HG02678 (cell line): Measurements from ENCODE around the gene PUM2.
A peak's percentile ranks its signal among the peaks of the same experiment; 100 is the strongest.

Experiments
- ATAC-seq: cut with Tn5 transposase; IDR thresholded peaks from one replicate; pipeline ENCODE4 v1.9.1; 2021; ENCODE audit warnings: mild to moderate bottlenecking, moderate library complexity; ENCODE audit not compliant: unreplicated experiment

Gene PUM2

DNA sequence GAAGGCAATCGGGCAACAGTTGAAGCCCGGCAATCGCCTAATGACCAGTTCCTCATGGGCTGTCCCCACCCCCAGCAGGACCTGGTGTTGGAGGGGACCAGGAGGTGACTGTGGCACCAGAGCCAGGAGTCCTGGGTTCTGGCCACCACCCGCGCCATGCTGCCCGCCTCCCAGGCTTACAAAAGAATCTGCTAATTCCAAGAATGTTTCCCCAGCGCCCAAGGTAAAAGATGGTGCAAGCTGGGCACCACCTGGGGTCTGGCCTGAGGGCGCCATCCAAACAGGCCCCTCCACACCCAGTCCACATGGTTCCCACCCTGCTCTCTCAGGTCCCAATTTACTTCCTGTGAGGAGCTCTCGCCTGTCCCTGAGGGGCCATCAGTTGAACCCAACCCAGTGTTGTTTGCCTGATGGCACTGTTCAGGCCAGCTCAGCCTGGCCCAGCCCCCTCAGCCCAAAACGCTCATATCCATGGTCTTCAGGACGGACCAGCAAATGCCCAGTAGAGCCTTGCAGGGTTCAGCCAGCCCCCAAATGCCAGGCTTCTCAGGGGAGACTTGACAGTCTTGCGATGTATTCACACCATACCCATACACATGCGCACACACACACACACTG, 130.8 kb downstream of the PUM2 start:
- ATAC-seq = no peak

DNA sequence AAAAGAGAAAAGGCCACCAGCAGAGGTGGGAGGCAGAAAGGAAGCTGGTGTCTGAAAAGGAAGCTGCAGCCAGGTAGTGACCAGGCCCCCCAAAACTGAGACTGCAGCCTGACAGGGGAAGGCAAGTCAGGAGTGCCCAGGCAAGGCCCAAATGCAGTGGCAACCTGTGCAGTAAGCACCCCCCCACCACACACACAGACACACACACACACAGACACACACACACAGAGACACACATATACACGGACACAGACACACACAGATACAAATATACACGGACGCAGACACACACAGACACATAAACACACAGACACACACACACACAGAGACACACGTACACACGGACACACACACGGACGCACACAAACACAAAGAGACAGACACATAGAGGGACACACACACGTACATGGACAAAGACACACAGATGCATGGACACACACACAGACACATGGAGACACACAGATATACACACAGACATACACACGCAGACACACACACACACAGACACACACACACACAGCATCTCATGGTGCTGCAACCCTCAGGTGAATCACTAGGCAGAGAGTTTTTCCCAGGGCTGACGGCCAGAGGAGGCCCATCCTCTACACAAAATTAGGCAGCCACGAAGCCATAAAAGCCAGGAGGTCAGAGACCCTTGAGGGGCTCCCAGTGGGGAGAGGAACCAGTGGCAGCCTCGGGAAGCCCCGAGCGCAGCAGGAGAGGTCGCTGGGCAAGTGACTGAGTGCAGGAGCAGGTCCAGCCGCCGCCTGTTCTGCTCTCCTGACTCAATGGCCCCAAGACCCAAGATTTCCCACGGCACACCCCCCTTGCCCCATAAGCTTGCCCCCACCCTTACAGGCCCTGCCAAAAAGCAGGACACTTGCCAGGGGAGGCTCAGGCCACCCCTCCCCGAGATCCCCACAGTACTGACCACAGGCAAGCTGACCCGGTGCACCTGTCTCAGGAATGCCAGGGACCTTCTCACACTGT, 132.0 kb downstream of the PUM2 start:
- no peak for ATAC-seq

DNA sequence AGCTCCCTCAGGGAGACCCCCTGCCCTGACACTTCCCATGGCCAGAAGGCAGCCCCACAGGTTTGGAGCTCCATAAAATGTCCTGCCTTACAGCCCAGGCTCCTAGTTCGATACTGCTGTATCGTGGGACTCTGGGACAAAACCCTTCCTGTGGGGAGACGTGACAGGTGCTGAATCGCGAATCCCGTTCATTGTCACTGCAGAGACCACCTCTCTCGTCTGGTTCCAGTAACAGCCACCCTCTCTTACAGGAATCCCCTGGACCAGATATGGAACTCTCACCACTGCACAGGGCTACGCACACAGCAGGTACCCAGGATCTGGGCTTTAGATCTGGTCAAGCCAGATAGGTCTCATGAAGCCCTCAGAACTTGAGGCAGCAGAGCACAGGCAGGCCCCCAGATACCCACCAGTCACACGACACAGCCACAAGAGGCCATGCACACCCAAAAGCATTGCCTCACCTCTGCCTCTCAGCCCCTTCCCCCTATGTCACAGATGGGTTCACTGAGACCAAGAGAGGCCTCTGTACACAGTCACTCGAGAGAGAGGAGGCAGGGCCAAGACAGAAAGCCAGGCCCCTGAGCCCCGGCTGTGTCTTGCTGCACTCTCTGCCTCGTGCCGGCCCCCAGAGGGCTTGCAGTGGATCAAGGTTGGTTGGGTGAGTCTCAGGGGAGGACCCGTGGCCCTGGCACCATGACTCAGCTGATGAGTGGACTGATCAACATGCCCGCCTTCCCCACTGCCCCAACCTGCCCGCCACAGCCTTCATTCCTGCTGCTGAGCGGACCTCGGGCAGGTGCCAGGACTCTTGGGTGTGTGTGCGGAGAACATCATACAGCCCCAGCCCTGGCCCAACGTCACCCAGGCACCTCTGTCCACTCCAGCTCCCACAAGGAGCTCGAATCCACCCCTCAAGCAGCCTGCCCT, 133.3 kb downstream of the PUM2 start:
- no peak for ATAC-seq

DNA sequence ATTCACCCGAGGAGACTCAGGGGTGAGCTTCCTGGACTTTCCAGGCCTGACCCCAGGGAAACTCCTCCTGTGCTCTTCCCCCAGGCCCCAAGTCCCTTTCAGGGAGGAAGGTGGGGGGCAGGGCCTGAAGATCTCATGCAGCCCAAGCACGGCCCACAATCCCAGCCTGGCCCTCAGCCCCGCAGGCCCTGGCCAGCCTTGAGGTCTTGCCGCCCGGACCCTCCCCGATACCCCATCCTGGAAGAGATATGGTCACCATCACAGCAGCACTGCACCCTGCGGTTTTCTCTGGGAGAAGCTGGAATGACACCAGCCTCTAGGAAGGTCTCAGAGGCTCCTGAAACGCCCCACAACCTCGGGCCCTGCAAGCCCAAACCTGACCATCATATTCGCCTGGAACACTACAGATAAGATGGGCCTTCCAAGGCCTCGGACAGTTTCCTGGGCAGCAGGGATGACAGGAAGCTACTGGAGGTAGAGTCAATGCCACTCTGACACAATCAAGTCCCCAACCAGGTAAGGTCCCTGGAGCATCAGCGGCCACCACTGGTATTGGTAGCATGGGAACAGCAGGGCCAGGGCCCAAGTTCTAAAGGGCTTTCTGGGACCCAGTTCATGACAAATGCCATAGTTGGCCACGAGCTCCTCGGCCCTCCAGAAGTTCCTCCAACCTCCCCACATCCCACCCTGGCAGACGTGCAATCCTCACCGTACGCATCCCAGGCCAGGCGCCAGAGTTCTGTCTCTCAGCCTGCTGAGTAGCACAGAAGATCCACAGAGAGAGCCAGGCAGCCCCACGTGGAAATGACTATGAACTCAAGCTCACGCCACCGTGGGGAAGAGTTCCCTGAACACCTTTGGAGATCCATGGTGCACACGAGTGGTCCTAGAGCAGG, 134.3 kb downstream of the PUM2 start:
- no peak for ATAC-seq

DNA sequence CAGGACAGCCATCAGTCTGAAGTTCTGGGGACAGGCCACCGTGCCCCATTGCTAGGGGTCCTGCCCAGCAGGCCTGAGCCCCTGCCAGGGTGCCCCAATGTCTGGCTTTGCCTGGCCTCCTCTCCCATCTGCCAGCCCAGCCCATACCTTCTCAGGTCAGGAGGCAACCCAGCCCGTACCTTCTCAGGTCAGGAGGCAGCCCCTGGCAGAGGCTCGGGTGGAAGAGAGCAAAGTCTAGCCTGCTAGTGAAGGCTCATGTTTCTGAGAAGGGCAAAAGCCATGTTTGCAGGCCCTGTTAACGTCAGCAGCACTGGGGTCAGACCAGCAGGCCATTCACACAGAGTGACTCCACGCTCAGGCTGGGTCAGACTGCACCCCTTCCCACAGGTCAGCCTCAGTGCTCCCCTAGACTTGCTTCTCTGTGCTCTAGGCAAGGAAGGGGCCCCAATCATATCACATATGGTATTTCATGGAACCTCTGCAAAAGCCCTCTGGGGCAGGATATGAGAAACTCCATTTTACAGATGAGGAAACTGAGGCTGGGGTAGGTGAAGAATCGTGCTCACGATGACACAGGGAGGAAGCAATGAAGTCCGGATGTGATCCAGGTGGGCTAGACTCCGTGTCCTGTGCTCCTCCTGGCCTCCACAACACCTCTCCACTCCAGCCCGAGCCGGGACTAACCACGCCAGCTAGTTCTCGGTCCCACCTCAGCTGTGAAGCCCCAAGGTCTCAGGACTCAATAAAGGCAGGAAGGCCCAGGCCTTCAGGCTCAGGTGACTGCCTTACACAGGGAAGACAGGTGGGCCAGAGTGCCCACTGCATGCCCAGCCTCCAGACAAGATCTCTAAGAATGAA, 135.2 kb downstream of the PUM2 start:
- no peak for ATAC-seq

DNA sequence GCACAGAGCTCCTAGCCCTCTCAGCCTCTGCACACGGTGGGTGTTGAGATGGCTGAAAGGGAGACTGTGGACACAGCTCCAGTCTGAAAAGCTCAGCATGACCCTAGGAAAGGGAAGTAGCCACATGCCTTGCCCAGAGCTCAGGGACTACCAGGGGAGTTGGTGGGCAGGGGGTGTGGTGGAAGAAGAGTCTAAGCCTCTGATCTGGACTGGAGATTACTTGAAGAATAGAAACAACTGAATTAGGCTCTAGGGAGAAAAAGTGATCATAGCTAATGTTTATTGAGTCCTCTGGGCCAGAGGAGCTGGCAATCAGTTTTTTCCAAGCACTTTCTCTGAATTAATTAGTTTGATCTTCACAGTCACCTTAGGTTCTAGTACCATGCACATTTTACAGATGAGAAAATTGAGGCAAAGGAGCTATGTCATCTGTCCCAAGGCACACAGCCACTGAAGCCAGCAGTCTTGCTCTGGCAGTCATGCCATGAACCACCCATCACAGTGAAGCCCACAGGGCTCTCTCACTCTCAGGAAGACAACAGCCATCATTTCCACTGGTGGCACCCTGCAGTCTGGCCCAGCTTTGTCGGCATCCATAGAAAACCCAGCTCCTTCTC, 136.0 kb downstream of the PUM2 start:
- ATAC-seq = no peak

DNA sequence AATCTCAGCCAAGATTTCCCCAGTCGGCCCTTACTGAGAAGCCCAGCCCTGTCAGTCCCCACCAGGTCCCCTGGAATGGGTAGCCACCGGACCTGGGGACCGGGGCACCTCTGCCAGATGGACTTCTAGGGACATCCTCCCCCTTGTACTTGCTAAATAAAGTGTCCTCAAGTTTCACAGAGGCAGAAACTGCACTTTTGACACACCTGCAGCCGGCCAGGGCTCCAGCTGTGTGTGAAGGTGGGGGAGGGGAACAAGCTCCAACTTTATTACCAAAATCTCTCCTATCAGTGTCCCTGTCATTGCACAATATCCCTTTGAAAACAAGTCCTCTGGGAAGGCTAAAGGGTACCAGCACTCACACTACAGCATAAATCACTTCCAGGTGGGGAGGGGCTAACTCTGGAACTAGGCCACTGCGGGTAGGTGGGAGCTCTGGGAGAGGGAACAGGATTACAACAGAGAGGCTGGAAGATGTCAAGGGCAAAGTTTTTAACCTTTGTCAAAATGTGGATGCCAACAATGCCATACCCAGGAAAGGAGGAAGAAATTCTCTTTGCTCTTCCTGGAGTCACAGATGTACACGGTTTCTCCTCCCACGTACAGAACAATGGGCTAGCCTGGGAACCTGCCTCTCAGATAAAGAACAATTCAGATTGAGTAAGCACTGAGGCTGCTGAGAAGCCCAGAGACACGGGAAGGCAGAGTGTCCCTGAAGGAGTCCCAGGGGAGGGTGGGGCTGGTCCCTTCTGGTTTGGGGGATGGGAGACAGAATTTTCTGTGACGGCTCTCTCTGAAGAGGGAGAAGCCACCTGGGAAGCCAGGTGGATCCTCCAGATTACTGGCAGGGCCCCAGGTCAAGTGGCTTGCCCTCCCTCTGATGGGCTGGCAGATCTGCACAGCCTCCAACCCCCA, 136.7 kb downstream of the PUM2 start:
- peak; percentile 35 for ATAC-seq

DNA sequence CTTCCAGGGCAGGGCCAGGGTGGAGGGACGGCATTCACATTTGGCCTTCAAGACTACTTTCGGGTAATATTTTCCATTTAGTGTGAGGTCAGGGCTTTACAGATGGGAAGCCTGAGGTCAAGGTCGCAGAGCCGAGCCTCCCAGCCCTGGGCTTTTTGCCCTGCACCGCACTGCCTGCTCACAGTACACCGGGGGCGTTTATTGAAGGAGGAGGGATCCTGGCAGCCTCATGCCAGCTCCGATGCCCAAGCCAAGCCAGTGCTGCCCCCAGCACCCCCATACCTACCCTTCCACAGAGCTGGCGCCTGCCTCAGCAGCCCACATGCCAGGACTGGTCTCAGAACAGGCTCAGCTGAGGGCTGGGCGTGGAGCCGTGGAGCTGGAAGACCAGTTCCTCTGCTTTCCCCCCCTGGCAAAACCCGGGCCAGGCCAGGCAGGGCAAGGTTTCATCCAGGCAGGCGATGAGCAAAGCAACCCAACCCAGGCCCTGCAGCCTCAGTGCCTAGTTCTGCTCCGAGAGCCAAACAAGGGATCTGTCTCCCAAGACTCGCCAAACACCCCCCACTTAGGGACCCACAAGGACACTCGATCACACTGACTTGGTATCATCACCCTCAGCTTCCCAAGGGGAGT, 137.7 kb downstream of the PUM2 start:
- ATAC-seq = no peak

DNA sequence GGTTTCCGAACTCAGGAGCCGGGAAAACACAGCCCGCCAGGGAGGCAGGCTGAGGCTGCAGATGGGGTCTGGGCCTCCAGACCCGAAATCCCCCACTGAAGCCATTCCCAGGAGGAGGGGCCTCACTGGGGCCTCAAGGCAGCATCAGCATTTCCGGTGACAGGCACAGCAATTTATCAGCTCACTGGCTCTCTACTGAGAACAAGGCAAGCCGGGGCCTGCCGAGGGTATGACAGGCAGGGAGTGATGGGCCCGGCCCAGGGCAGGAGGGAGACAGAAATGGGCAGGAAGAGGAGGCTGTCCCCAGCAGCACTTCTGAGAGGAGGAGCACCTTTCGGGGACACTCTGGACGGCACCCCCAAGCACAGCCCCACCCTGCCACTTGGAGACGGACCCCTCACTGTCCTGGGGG, 138.2 kb downstream of the PUM2 start:
- no peak for ATAC-seq

DNA sequence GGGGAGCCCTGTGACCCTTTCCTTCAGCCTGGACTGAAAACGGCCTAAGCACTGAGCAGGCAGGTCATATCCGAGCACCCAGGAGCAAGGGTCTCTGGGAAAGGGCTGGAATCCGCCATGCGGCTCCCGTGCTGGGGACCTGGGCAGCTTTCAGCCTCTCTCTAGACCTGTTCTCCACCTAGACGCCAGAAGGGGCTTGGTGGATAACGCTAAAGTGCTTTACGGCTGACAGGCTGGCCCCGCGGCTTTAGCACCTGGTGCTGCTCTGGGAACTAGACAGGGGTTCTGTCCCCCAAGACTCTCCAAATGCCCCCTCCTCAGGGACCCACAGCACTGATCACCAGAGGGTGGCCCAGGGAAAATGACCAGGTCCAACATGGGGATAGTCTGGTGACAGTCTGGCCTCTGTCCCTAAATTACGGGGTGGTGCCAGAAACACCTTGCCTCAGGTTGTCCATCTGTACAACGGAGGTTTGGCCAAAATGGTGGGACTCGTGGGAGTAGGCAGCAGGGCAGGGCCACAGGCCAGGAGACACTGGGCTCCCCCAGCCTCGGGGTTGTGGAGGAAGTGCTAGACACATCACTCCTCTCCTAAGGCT, 138.7 kb downstream of the PUM2 start:
- ATAC-seq = no peak

DNA sequence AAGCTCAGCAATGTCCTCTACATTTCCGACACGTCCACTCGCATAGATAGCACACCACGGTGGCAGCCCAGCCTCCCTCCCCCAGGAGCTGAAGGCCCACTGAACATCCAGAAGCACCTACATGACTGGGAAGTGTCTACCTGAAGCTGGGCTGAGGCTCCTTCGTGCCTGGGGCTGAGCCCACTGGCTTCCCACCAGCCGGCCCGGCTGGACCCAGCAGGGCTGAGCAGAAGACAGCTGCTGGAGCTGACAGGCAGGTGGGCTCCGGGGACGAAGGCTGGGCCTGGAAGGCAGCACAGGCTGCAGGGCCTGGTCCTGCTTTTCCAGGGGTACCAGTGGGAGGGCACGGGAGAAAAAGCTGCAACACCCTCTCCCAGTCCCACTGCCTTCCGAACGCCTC, 139.2 kb downstream of the PUM2 start:
- ATAC-seq = no peak

DNA sequence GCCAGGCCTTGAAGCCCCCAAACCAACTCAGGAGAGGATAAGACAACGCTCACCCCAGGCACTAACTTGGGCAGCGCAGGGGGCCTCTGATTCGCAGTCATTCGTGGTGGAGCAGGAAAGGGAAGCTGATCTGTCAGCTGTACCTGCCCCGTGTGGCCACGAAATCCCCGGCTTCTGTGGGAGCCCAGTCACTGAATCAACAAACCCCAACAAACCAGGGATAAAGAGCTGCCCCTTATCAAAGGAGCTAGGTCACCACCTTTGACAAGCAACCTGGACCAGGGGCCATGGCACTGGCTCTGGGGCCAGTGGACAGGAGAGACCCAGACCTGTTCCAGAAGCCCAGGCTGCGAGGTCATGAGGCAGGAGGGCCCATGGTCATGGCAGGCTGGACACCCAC, 140.2 kb downstream of the PUM2 start:
- no peak for ATAC-seq

DNA sequence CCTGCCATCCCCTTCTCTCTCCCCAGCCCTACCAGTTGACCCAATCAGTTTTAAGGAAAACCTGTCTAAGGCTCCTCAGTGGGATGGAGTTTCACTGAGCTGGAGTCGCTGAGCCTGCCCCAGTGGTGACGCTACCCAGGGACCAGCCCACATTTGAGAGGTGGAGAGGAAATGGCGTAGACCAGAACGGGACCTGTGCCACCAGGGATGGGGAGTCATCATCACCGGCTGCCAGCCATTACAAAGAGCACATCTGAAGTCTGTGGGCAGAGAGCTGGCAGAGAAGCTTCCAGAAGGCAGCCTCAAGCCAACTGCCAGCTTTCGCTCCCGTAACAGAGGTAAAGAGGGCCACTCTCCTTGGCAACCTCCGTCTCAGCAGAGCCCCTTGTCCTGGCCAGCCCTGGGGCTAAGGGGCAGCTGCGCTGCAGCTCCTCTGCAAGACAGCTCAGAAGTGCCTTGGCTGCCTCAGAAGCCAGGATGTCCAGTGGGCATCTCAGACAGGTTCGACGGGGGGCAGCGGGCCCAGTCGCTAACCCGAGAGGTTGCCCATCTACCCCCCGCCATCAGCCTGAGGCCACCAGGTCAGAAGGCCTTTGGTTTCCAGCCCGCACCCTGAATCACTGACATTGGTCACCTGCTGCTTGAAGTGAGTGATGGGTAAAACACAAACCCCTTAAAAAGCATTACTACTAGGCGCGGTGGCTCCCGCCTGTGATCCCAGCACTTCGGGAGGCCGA, 141.1 kb downstream of the PUM2 start:
- no peak for ATAC-seq

DNA sequence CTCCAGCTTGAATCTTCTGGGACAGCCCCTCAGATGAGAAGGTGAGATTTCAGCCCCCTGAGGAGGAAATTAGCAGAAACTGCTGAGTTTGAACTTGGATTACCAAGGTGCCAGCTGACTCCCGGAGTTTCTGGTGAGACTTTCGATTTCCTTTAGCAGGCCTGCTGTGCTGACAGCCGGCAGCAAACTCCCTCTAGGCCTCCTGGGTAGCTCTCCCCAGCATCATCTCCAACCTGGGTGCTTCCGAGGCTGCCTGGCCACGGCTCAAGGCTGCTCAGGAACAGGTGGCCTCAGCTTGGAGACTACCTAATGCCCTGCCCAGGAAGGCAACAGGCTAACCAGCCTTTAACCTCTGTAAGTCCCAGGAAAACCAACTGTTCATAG, 142.2 kb downstream of the PUM2 start:
- ATAC-seq = no peak

DNA sequence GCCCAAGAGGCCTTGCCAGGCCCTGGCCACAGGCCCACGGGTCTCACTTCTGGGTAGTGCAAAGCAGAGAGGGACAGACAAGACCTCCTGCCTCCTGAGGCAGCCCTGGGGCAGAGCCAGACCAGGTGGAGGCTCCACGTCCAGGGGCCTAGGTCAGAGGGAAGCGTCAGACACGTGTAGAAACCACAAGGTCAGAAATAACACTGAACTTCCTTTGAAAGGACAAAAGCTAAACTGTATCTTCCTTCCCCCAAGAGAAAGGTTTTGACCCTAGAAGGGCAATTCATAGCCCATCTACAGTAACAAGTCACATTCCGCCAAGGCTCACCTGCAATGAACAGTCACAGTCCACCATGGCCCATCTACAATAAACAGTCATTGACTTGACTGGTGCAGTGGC, 143.6 kb downstream of the PUM2 start:
- ATAC-seq = peak; percentile 77

DNA sequence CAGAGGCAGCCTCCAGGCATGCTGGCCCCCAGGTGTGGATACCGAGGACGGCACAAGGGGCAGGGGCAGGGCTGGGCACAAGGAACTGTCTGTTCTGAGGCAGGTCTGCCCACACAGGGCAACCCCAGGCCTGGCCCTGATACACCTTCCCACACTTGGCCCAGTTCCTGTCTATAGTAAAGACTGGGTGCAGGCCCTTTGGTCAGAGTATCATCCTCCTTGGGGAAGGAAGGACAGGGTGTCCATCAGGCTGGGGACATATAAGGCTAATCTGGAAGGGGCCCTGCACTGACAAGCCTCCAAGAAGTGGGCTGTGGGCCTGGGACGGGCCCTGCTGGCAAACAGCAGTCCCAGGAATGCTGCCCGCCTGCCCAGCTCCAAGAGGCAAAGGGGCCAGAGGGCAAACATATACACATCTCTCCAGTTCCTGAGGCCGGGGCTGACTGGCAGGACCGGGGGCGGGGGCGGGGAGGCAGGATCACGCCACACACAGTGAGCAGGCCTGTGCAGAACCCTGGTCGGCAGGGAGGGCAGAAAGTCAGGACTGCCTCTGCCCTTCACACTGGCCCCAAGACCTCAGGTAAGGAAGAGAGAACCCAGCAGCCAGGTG, 144.6 kb downstream of the PUM2 start:
- ATAC-seq = no peak
